KMS-11 (cell line): Measurements from ENCODE around the gene TIMM17A.

Experiments
- H2AFZ ChIP-seq: fragments of 200-600 bp; sonication (generic); 2 replicates; pipeline ENCODE4 v1.6.1; 2016; ENCODE audit warnings: antibody characterized with exemption, mixed run types, low read depth
- H3K27ac ChIP-seq: fragments of 200-600 bp; sonication (generic); 2 replicates; pipeline ENCODE4 v1.6.1; 2016; ENCODE audit warnings: mild to moderate bottlenecking, mixed run types
- H3K27me3 ChIP-seq: fragments of 200-600 bp; sonication (generic); 2 replicates; pipeline ENCODE4 v1.6.1; 2017; ENCODE audit warnings: mild to moderate bottlenecking, low read depth, mixed run types, moderate library complexity; ENCODE audit not compliant: insufficient read depth
- H3K36me3 ChIP-seq: fragments of 200-600 bp; sonication (generic); 2 replicates; pipeline ENCODE4 v1.6.1; 2017; ENCODE audit warnings: mild to moderate bottlenecking, mixed run types; ENCODE audit not compliant: insufficient read depth
- H3K4me1 ChIP-seq: fragments of 200-600 bp; sonication (generic); 2 replicates; pipeline ENCODE4 v1.6.1; 2016; ENCODE audit warnings: mild to moderate bottlenecking, low read depth, mixed run types; ENCODE audit not compliant: poor library complexity, severe bottlenecking
- H3K4me2 ChIP-seq: fragments of 200-600 bp; sonication (generic); 2 replicates; pipeline ENCODE4 v1.7.0; 2016; ENCODE audit warnings: mild to moderate bottlenecking, mixed run types
- H3K4me3 ChIP-seq: fragments of 200-600 bp; sonication (generic); IDR thresholded peaks from 2 replicates; pipeline ENCODE4 v1.6.1; 2017; ENCODE audit warnings: low read depth, low read length, mixed read lengths; ENCODE audit not compliant: insufficient read depth
- H3K79me2 ChIP-seq: fragments of 200-600 bp; sonication (generic); 2 replicates; pipeline ENCODE4 v1.6.1; 2016; ENCODE audit warnings: low read depth, mixed run types; ENCODE audit not compliant: insufficient read depth
- H3K9ac ChIP-seq: fragments of 200-600 bp; sonication (generic); 2 replicates; pipeline ENCODE4 v1.6.1; 2016; ENCODE audit warnings: mild to moderate bottlenecking, mixed run types
- H4K20me1 ChIP-seq: fragments of 200-600 bp; sonication (generic); 2 replicates; pipeline ENCODE4 v1.6.1; 2016; ENCODE audit warnings: mild to moderate bottlenecking, mixed run types; ENCODE audit not compliant: insufficient read depth
- TF ChIP-seq, protein P1 (sequence below): fragments of 200-600 bp; sonication (generic); conservative IDR thresholded peaks from 2 replicates; pipeline ENCODE4 v1.6.1; 2017; ENCODE audit warnings: low read depth, mild to moderate bottlenecking, antibody characterized with exemption, low read length, moderate library complexity, mixed read lengths

Gene TIMM17A

GRCh38 chr1:201912832-201913231 is 42.5 kb upstream of the TIMM17A start:
- Histone ChIP-seq H2AFZ (no peak overlapping the region), H3K27me3 (no peaks in the 10 kb centered on the region), H3K4me3 (no peak overlapping the region), H3K27ac (no peak overlapping the region), H3K4me1 (no peaks in the 10 kb centered on the region), H3K79me2 (no peaks in the 10 kb centered on the region), H3K36me3 (no peaks in the 10 kb centered on the region), H3K4me2 (no peak overlapping the region), H3K9ac (no peak overlapping the region), H4K20me1 (no peaks in the 10 kb centered on the region)
- TF ChIP-seq, protein P1, sequence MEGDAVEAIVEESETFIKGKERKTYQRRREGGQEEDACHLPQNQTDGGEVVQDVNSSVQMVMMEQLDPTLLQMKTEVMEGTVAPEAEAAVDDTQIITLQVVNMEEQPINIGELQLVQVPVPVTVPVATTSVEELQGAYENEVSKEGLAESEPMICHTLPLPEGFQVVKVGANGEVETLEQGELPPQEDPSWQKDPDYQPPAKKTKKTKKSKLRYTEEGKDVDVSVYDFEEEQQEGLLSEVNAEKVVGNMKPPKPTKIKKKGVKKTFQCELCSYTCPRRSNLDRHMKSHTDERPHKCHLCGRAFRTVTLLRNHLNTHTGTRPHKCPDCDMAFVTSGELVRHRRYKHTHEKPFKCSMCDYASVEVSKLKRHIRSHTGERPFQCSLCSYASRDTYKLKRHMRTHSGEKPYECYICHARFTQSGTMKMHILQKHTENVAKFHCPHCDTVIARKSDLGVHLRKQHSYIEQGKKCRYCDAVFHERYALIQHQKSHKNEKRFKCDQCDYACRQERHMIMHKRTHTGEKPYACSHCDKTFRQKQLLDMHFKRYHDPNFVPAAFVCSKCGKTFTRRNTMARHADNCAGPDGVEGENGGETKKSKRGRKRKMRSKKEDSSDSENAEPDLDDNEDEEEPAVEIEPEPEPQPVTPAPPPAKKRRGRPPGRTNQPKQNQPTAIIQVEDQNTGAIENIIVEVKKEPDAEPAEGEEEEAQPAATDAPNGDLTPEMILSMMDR: no peak

- Histone ChIP-seq H3K79me2 (no peaks in the 10 kb centered on the region), H3K27me3 (no peaks in the 10 kb centered on the region), H3K27ac (no peak overlapping the region), H3K9ac (no peak overlapping the region), H4K20me1 (no peaks in the 10 kb centered on the region), H3K4me3 (no peak overlapping the region), H3K36me3 (no peaks in the 10 kb centered on the region), H2AFZ (no peak overlapping the region), H3K4me2 (no peak overlapping the region), H3K4me1 (no peaks in the 10 kb centered on the region)
- TF ChIP-seq, protein P1: no peak
Observed at GRCh38 chr1:201914456-201915235, 40.7 kb upstream of the TIMM17A start.

GRCh38 chr1:201916649-201917249 is 38.6 kb upstream of the TIMM17A start:
- Histone ChIP-seq H3K4me2 (no peak overlapping the region), H3K4me3 (no peak overlapping the region), H3K27ac (no peak overlapping the region), H3K4me1 (no peaks in the 10 kb centered on the region), H2AFZ (no peak overlapping the region), H4K20me1 (no peaks in the 10 kb centered on the region), H3K27me3 (no peaks in the 10 kb centered on the region), H3K36me3 (no peaks in the 10 kb centered on the region), H3K79me2 (no peaks in the 10 kb centered on the region), H3K9ac (no peak overlapping the region)
- TF ChIP-seq, protein P1: no peak

DNA sequence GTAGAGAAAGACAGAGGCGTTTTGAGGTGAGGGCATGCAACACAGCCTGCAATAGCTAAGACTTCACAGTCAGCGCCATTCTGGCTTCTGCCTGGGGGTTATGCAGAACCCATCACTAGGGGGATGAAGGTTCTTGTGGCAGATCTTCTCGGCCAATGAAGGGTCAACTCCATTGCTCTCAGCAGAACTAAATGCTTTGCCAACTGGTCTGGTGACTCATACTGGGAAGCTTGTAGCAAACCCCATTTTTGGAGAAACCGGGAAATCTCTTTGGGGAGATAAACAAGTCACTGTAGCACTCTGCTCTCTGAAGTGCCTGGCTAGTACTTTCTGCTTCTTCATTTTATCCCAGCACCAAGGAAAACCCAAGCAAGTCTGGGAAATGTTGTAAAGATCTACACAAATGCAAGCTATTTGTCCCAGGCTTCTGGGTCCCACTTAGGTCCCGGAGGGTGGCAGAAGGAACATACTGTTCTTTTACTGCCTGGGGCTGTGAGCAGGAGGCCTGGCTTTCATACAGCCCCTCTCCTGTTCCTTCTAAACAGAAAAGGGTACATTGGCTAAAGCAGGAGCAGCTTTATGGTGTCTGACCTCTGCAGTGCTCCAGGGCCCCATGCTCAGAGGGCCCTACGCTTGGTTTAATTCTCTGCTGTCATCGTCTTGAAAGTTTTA is 37.8 kb upstream of the TIMM17A start:
- H3K9ac ChIP-seq: no peak overlapping the region
- no peak overlapping the region for H2AFZ ChIP-seq
- no peaks in the 10 kb centered on the region for H4K20me1 ChIP-seq
- H3K36me3 ChIP-seq: no peaks in the 10 kb centered on the region
- H3K4me1 ChIP-seq: peaks cover 6% of the 10 kb centered on the region
- no peaks in the 10 kb centered on the region for H3K27me3 ChIP-seq
- H3K79me2 ChIP-seq: no peaks in the 10 kb centered on the region
- H3K4me3 ChIP-seq: no peak overlapping the region
- TF ChIP-seq, protein P1: no peak
- no peak overlapping the region for H3K27ac ChIP-seq
- no peak overlapping the region for H3K4me2 ChIP-seq
